Measurements from ENCODE around the gene RSPO3.

The RSPO3 gene

DNA sequence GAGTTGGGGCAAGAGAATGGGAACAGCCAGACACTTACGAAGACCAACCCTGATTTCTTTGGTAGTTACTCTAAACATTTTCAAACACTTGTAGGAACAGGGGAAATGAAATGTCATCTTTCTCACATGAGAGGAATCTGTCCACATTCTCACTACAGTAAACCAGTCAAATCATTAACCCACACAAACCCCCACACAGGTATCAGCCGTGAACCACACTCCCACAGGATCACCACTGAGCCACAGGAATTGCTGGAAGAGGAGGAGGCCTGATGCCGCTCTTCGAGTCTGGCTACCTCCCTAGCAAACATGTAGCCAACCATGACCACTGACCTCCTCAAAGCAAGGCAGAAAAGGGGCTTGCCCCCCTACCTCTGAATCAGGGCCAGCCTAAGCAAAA lies 6.9 kb upstream of the RSPO3 start:
- H3K27ac ChIP-seq: no peak overlapping the region
- no peak for TF ChIP-seq ZFX (IDR thresholded peaks at IDR 0.05; ENCODE audit: borderline replicate concordance)
- TF ChIP-seq, protein P1, sequence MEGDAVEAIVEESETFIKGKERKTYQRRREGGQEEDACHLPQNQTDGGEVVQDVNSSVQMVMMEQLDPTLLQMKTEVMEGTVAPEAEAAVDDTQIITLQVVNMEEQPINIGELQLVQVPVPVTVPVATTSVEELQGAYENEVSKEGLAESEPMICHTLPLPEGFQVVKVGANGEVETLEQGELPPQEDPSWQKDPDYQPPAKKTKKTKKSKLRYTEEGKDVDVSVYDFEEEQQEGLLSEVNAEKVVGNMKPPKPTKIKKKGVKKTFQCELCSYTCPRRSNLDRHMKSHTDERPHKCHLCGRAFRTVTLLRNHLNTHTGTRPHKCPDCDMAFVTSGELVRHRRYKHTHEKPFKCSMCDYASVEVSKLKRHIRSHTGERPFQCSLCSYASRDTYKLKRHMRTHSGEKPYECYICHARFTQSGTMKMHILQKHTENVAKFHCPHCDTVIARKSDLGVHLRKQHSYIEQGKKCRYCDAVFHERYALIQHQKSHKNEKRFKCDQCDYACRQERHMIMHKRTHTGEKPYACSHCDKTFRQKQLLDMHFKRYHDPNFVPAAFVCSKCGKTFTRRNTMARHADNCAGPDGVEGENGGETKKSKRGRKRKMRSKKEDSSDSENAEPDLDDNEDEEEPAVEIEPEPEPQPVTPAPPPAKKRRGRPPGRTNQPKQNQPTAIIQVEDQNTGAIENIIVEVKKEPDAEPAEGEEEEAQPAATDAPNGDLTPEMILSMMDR (IDR thresholded peaks at IDR 0.05): no peak

DNA sequence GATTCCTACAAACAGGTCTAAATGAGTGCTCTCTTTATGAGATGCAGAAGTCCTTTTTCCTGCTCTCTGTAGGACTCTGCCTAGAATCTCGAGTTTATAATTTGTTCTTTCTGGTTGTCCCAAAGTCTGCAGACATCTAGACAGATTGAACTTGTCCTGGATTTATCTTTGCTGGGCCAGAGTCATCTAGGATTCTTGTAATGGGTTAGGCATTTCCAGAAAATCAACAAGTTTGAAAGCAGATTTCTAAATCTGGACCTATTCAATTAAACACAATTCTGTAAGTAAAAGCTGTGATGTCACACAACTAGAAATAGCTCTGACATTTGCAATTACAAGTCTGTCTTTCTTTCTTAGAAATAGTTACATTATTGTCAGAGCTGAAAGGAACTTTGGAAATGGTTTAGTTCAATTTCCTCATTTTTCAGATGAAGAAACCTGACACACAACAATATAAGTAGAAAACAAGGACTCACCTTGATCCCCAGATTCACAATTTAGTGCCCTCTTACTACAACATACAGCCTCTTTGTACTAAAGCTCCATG lies 4.2 kb upstream of the RSPO3 start:
- TF ChIP-seq, protein P1 (IDR thresholded peaks at IDR 0.05): no peak
- TF ChIP-seq ZFX (IDR thresholded peaks at IDR 0.05; ENCODE audit: borderline replicate concordance): no peak
- no peak overlapping the region for H3K27ac ChIP-seq

DNA sequence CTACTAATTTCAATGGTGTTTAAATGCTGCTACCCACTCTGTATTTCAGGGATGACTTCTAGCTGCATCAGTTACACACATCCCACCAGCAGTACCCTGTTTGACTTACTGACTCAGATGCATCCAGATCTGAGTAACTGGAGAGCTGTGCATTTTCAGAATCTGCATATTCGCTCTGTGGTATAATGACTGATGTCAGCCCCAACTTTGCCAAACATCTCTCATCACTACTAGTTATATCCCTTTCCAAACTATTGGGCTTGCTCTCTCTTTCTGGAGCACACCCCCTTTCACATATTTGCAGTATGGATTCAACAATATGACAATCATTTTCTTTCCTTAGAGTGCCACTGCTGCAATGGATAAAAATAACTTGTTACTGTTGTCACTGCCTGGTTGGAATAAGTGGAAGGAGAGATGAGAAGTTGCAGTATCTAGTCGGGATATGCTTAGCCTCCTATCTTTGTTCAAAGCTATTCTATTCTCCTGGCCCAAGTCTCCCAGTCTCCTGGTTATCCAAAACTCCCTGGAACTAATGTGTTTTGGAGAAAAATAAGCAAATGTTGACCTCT lies 3.3 kb upstream of the RSPO3 start:
- H3K27ac ChIP-seq: no peak overlapping the region
- no peak for TF ChIP-seq ZFX (IDR thresholded peaks at IDR 0.05; ENCODE audit: borderline replicate concordance)
- TF ChIP-seq, protein P1 (IDR thresholded peaks at IDR 0.05): no peak

DNA sequence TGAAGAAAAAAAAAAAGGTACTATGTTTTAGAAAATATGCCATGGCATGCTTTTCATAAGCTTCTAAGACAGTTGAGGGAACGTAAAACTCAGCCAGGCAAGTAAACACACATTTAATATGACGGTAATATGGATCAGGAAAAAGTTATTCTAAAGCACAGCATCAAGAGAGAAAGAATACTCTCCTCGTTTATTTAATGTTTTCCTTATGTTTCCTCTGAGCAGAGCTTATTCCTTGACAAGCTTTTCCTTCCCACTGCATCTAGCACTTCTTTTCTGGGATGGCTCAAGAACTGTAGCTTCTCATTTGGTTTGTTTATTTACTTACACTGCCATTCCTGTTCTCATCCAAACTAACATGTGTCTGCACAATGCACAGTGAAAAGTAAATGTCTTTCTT lies 2.7 kb upstream of the RSPO3 start:
- H3K27ac ChIP-seq: no peak overlapping the region
- TF ChIP-seq ZFX (IDR thresholded peaks at IDR 0.05; ENCODE audit: borderline replicate concordance): no peak
- TF ChIP-seq, protein P1 (IDR thresholded peaks at IDR 0.05): no peak

DNA sequence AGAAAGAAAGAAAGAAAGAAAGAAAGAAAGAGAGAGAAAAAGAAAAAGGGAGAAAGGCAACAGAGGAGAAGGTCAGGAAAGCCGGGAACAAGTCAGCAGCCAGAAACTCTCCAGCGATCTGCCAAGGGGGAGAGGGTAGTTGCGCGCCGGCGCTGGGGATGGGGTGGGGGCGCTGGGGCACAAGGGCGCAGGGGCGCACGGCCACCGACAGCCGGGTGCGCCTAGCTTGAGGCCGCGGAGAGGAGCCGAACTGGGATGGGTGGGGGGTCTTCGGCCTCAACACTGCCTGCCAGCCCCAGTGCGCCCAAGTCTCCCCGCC lies 533 bp upstream of the RSPO3 start:
- H3K27ac ChIP-seq: no peak overlapping the region
- no peak for TF ChIP-seq ZFX (IDR thresholded peaks at IDR 0.05; ENCODE audit: borderline replicate concordance)
- TF ChIP-seq, protein P1 (IDR thresholded peaks at IDR 0.05): no peak

DNA sequence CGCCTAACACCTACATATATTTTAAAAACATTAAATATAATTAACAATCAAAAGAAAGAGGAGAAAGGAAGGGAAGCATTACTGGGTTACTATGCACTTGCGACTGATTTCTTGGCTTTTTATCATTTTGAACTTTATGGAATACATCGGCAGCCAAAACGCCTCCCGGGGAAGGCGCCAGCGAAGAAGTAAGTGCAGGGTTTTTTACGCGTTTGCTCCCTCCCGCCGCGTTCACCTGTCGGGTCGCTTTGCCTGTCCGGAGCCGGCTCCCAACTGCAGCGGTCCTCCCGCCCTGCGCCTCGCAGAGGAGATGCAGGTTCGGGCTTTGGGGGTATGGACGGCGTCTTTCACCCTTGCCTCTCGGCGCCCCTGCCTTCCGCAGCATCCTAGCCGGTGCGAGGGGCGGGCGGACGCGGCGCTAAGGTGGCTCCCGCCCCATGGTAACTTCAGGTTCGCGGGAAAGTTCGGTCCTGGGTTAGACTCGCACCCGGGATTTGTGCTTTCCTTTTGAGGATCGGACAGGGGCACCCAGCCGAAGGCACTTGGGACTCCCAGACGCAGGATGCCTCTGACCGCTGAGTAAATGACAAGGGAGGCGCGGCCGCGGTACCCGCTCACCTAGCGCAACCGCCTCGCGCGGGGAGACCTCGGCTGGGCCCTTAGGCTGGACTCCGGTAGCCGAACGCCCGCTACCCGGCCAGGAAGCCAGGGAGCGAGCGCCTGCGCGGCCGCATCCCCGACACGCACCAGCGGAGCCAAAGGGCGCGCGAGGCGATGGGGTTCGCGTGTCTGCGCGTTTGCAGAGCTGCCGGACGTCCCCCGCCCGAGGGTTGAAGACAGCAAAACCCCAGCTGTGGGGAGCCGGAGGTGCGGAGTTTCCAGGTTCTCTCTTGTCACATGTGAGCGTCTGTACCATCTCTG lies 891 bp downstream of the RSPO3 start:
- no peak overlapping the region for H3K27ac ChIP-seq
- no peak for TF ChIP-seq ZFX (IDR thresholded peaks at IDR 0.05; ENCODE audit: borderline replicate concordance)
- TF ChIP-seq, protein P1 (IDR thresholded peaks at IDR 0.05): no peak; the same call in 1 of the 2 replicates
